ENCODE results near the gene FAM171A1. TPM values are rescaled to one million over a fixed set of nuclear protein-coding genes. Genes with fewer than 3 reads are reported as not detected.

The FAM171A1 gene
- total RNA-seq, 1 experiment from 2014 or later, result 19.2 TPM

DNA sequence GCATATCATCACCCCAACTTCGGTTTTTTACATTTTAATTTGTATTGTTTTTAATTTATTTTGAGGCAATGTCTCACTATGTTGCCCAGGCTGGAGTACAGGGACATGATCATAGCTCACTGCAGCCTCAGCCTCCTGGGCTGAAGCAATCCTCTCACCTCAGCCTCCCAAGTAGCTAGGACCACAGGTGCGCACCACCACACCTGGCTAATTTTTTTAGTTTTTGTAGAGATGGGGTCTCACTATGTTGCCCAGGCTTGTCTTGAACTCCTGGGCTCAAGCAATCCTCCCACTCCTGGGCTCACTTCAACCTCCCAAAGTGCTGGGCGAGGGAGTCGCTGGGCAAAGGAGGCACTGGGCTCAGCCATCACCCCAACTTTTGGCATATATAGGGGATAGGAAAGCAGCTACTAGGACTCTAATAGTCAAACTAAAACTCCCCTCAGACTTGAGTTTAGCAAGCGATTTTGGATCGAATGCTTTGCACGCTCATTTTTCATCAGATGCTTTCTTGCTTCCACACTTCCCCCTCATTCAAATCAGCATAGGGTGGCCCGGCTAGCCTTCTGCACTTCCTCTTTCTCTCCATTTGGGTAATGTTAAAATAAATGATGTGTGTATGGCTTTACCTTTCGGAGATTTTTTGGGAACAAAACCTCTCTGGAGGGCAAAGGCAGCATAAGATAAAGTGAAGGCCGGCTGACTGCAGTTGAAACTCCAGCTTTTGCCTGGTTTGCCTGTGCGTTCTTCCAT lies 181.8 kb downstream of the FAM171A1 start:
- intact Hi-C loops (cut with micrococcal nuclease; ENCODE audit: unreplicated experiment), result no loop called here
- in situ Hi-C loops (cut with HindIII; ENCODE audit: low pct_unique_long_range_greater_than_20kb, low sequenced_read_pairs), result no loop called here
- CTCF ChIA-PET, result no interaction called here
- no peak for ATAC-seq
- no peak for TF ChIP-seq POLR2AphosphoS5 (IDR thresholded peaks at IDR 0.05; ENCODE audit: low read depth, low read length)
- no peak for TF ChIP-seq SIN3A (IDR thresholded peaks at IDR 0.05; ENCODE audit: borderline replicate concordance, insufficient read depth, low read depth, low read length)
- TF ChIP-seq, protein P1, sequence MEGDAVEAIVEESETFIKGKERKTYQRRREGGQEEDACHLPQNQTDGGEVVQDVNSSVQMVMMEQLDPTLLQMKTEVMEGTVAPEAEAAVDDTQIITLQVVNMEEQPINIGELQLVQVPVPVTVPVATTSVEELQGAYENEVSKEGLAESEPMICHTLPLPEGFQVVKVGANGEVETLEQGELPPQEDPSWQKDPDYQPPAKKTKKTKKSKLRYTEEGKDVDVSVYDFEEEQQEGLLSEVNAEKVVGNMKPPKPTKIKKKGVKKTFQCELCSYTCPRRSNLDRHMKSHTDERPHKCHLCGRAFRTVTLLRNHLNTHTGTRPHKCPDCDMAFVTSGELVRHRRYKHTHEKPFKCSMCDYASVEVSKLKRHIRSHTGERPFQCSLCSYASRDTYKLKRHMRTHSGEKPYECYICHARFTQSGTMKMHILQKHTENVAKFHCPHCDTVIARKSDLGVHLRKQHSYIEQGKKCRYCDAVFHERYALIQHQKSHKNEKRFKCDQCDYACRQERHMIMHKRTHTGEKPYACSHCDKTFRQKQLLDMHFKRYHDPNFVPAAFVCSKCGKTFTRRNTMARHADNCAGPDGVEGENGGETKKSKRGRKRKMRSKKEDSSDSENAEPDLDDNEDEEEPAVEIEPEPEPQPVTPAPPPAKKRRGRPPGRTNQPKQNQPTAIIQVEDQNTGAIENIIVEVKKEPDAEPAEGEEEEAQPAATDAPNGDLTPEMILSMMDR (IDR thresholded peaks at IDR 0.05), result no peak
- no peak for TF ChIP-seq TCF7L2 (IDR thresholded peaks at IDR 0.05; ENCODE audit: low read depth, low read length)
- TF ChIP-seq, protein P2, sequence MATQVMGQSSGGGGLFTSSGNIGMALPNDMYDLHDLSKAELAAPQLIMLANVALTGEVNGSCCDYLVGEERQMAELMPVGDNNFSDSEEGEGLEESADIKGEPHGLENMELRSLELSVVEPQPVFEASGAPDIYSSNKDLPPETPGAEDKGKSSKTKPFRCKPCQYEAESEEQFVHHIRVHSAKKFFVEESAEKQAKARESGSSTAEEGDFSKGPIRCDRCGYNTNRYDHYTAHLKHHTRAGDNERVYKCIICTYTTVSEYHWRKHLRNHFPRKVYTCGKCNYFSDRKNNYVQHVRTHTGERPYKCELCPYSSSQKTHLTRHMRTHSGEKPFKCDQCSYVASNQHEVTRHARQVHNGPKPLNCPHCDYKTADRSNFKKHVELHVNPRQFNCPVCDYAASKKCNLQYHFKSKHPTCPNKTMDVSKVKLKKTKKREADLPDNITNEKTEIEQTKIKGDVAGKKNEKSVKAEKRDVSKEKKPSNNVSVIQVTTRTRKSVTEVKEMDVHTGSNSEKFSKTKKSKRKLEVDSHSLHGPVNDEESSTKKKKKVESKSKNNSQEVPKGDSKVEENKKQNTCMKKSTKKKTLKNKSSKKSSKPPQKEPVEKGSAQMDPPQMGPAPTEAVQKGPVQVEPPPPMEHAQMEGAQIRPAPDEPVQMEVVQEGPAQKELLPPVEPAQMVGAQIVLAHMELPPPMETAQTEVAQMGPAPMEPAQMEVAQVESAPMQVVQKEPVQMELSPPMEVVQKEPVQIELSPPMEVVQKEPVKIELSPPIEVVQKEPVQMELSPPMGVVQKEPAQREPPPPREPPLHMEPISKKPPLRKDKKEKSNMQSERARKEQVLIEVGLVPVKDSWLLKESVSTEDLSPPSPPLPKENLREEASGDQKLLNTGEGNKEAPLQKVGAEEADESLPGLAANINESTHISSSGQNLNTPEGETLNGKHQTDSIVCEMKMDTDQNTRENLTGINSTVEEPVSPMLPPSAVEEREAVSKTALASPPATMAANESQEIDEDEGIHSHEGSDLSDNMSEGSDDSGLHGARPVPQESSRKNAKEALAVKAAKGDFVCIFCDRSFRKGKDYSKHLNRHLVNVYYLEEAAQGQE (IDR thresholded peaks at IDR 0.05; ENCODE audit: insufficient read depth in 1 of 2, low read depth in 2 of 2, low read length in 1 of 2), result no peak
- Histone ChIP-seq H3K36me3 (ENCODE audit: control insufficient read depth, insufficient read depth, low read length) (no peaks in the 10 kb centered on the region), H3K4me3 (ENCODE audit: low read depth in 2 of 2, low read length in 2 of 2) (no peak overlapping the region), H3K4me1 (ENCODE audit: control insufficient read depth, insufficient read depth, low read length) (no peaks in the 10 kb centered on the region), H3K27me3 (ENCODE audit: control insufficient read depth, insufficient read depth, low read length) (no peaks in the 10 kb centered on the region), H3K9me3 (ENCODE audit: control insufficient read depth, insufficient read depth, low read depth, low read length) (no peaks in the 10 kb centered on the region), H3K27ac (ENCODE audit: low read length) (no peak overlapping the region)
- POLR2A ChIA-PET, result no interaction called here
- no peak for DNase-seq (ENCODE audit: low read depth, low spot score)
- no TSS peak for BruUV-seq (replicated peaks)

DNA sequence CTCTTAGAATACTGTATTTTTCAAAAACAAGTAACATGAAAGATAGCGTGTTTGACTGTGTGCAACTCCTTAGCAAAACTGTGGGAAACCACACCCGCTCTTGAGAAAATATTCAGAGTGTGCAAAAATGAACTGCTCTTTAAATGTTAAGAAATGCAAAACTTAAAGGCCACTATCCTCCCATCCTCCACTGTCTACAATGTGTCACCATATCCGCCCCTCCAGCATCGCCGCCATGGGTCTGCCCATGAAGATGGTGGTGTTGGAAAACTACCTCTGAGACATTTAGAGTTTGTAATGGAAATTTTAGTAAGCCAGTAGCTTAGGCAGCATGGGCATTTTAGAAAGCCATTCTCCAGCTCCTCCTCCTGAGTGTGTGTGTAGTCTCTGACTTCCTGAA lies 182.5 kb downstream of the FAM171A1 start:
- in situ Hi-C loops (cut with HindIII; ENCODE audit: low pct_unique_long_range_greater_than_20kb, low sequenced_read_pairs) (no loop called here), intact Hi-C loops (cut with micrococcal nuclease; ENCODE audit: unreplicated experiment) (no loop called here)
- no peak overlapping the region for H3K27ac ChIP-seq (ENCODE audit: low read length)
- no TSS peak for BruUV-seq (replicated peaks)
- H3K27me3 ChIP-seq (ENCODE audit: control insufficient read depth, insufficient read depth, low read length), result no peaks in the 10 kb centered on the region
- CTCF ChIA-PET, result no interaction called here
- H3K4me3 ChIP-seq (ENCODE audit: low read depth in 2 of 2, low read length in 2 of 2), result no peak overlapping the region
- no peaks in the 10 kb centered on the region for H3K9me3 ChIP-seq (ENCODE audit: control insufficient read depth, insufficient read depth, low read depth, low read length)
- no peaks in the 10 kb centered on the region for H3K4me1 ChIP-seq (ENCODE audit: control insufficient read depth, insufficient read depth, low read length)
- TF ChIP-seq, protein P2 (IDR thresholded peaks at IDR 0.05; ENCODE audit: insufficient read depth in 1 of 2, low read depth in 2 of 2, low read length in 1 of 2), result no peak
- TF ChIP-seq, protein P1 (IDR thresholded peaks at IDR 0.05), result no peak
- TF ChIP-seq TCF7L2 (IDR thresholded peaks at IDR 0.05; ENCODE audit: low read depth, low read length) (no peak), POLR2AphosphoS5 (IDR thresholded peaks at IDR 0.05; ENCODE audit: low read depth, low read length) (no peak), SIN3A (IDR thresholded peaks at IDR 0.05; ENCODE audit: borderline replicate concordance, insufficient read depth, low read depth, low read length) (no peak)
- no peaks in the 10 kb centered on the region for H3K36me3 ChIP-seq (ENCODE audit: control insufficient read depth, insufficient read depth, low read length)
- ATAC-seq (no peak), DNase-seq (ENCODE audit: low read depth, low spot score) (no peak)
- POLR2A ChIA-PET, result no interaction called here
